ENCODE results near the gene EVC.
"Not testable (repeated sequence)": the region's sequence is repeated elsewhere in the genome, so short reads cannot be mapped to it uniquely, and the experiment has no call there.

Gene EVC

DNA sequence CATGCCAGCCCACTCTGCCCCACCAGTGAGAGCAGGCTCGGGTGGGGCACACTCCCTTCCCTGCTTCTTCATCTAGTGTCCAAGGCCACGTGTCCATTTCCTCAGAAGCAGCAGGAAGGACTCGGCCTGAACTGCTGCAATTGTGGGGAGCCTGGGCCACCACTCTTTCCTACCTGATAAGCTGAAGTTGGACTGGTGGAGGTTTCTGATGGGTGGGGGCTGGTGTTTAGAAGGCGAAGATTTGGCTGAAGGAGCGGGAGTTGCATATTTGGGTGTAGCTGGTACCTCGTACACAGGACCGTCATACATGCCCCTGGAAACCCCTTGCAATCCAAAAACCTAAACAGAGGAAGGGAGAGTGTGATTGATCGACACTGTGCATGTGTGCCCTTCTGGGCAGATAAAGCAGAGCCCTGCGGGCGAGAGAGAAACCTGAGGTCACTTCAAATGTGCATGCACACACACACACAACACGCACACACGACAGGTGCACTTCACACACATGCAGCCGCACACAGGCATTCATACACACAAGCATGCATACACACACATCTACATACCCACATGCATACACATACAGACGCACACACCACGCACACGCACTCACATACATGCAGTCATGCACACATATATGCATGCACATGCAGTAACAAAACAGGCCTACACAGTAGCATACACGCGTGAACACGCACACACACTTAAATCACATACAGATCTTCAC, 114.5 kb downstream of the EVC start:
- TF ChIP-seq, protein P1, sequence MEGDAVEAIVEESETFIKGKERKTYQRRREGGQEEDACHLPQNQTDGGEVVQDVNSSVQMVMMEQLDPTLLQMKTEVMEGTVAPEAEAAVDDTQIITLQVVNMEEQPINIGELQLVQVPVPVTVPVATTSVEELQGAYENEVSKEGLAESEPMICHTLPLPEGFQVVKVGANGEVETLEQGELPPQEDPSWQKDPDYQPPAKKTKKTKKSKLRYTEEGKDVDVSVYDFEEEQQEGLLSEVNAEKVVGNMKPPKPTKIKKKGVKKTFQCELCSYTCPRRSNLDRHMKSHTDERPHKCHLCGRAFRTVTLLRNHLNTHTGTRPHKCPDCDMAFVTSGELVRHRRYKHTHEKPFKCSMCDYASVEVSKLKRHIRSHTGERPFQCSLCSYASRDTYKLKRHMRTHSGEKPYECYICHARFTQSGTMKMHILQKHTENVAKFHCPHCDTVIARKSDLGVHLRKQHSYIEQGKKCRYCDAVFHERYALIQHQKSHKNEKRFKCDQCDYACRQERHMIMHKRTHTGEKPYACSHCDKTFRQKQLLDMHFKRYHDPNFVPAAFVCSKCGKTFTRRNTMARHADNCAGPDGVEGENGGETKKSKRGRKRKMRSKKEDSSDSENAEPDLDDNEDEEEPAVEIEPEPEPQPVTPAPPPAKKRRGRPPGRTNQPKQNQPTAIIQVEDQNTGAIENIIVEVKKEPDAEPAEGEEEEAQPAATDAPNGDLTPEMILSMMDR (IDR thresholded peaks at IDR 0.05; ENCODE audit: control extremely low read depth, extremely low read depth, low read depth, missing control alignments), result no peak
- POLR2A ChIA-PET, result no interaction called here
- DNase-seq (ENCODE audit: extremely low spot score), result no peak
- CTCF ChIA-PET, result no interaction called here

DNA sequence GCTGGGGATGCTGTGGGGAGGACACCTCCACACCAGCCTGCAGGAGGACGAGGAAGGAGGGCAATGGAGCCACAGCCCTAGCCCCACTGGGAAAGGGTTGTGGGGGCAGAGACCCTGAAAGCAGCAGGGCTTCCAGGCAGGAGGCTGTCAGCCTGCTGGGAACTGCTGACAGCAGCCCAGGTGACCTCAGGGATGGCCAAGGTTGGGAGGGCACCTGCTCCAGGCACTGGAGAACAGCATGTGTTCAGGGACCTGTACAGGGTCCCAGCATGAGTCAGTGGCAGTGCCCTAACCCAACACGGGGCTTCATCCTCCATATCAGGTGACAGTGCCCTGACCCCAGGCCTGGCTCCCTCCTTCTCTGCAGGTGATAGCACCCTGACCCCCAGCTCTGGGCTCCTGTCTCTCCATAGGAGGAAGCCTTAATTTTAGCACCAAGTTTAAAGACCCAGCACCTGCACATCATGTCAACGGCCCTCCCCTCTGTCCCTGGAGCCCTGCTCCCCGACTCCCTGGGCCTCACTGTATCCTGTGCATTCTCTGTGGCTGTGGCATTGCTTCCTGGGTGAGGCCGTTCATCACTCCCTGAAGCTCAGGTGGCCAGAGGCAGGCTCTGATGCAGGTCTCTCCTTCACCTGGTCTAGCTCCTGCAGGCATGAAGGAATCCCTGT, 115.6 kb downstream of the EVC start:
- POLR2A ChIA-PET, result no interaction called here
- no peak for DNase-seq (ENCODE audit: extremely low spot score)
- CTCF ChIA-PET, result no interaction called here
- TF ChIP-seq, protein P1 (IDR thresholded peaks at IDR 0.05; ENCODE audit: control extremely low read depth, extremely low read depth, low read depth, missing control alignments), result no peak

DNA sequence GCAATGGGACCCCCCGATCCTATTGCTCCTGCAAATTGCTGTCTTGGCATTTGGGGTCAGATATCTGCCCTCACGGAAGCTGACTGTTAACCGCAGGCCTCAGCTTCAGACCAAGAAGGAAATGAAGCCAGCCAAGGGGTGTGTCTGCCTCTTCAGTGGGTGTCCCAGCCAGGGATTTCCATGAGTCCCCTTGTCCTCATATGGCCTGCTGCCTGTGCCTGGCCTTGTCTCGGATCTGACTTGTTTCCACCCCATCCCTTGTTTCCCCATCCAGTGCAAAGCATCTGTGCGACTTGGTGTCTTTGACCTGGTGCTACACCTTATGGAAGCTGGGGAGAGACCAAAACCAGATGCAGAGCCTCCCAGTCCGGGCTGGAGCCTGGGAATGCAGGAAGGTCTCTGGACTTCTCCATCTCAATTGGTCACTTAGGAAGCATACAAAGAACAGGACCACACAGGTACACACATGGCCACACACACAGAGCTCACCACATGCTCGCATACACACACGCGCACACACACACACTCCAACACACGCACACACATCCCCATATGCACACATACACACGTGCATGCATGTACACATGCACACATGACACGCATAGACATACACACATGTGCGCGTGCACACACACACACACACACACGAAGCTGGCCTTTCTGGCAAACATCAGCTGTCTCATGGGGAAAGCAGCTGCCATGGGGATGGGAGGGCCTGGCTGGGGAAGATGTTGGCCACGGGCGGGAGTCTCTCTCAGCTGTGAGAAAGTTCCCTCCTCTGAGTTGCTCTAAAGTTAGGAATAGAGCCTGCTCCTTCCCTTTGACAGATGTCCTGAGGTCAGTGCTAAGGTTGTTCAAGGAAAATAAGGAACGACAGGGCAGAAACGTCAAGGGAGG, 116.4 kb downstream of the EVC start:
- POLR2A ChIA-PET, result no interaction called here
- CTCF ChIA-PET, result no interaction called here
- TF ChIP-seq, protein P1 (IDR thresholded peaks at IDR 0.05; ENCODE audit: control extremely low read depth, extremely low read depth, low read depth, missing control alignments), result no peak
- no peak for DNase-seq (ENCODE audit: extremely low spot score)

DNA sequence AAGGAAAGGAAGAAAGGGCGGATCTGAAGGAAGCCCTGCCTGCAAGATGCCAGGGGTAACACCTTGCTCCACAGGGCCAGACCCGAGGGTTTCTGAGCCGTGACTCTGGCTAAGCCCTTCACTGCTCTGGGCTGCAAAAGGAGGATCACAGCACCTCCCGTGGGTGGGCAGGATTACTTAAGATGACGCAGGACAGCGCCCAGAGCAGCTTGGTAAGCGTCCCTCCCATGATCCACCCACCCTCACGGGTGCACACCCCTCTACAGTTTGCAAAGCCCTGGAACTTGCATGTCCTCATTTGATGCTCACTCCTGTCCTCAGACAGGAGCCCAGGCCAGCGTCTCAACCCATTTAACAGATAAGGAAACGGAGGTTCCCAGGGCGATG, 117.0 kb downstream of the EVC start:
- TF ChIP-seq, protein P1 (IDR thresholded peaks at IDR 0.05; ENCODE audit: control extremely low read depth, extremely low read depth, low read depth, missing control alignments), result no peak
- POLR2A ChIA-PET, result no interaction called here
- CTCF ChIA-PET, result no interaction called here

DNA sequence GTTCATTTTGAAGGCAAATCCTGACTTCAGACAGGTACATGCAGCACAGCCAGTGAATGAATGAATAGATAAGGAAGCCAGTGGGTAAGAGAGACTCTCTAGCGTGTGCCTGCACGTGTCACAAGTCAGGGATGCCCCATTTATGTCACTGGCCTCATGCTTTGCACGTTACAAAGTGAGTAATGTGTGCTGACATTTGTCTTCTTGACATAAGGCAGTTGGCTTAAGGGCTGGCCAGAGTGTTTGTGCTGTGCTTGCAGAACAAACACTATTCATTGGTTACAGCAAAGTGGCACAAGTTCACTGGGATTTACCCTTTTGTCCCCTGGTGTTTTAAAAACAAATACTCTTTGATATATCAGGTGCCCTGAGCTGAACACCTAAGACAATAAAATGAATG, 125.9 kb downstream of the EVC start:
- TF ChIP-seq, protein P1 (IDR thresholded peaks at IDR 0.05; ENCODE audit: control extremely low read depth, extremely low read depth, low read depth, missing control alignments), result no peak
- POLR2A ChIA-PET, result no interaction called here
- CTCF ChIA-PET, result no interaction called here
- DNase-seq (ENCODE audit: extremely low spot score), result no peak

More for the DNA sequence above, 117.0 kb downstream of the EVC start:
- no peak for DNase-seq (ENCODE audit: extremely low spot score)

DNA sequence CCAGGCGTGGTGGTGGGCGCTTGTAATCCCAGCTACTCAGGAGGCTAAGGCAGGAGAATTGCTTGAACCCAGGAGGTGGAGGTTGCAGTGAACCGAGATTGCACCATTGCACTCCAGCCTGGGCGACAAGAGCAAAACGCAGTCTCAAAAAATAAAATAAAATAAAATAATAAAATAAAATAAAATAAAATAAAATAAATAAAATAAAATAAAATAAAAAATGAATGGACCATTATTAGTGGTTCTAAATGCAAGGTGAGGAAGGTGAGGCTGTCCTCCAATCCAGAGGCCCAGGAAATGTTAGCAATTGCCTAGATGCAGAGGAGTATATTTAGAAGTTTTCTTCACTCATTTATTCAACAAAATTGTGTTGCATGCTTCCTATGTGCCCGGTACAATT, 126.5 kb downstream of the EVC start:
- CTCF ChIA-PET; DNase-seq (ENCODE audit: extremely low spot score); POLR2A ChIA-PET: not testable (repeated sequence)

DNA sequence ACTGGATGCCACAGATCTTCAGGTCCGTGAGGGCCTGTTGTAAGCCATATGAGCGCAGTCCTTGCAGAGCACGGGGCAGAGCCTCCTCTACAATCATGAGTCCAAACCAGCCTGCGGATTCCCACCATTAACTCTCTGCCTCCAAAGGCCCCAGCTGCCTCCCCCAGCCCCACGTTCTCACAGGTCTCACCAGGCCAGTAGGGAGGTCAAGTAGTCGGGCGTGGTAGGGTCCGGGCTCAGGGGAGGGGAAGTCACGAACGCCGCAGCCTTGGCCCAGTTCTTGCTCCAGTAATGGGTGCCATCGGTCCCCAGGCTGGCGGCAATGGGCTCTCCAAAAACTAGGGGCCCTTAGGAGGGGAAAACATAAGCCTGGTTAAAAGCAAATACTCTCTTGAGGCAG, 128.3 kb downstream of the EVC start:
- POLR2A ChIA-PET, result no interaction called here
- no peak for DNase-seq (ENCODE audit: extremely low spot score)
- TF ChIP-seq, protein P1 (IDR thresholded peaks at IDR 0.05; ENCODE audit: control extremely low read depth, extremely low read depth, low read depth, missing control alignments), result no peak
- CTCF ChIA-PET, result no interaction called here

Measured in GM10248 (cell line).